AG04450 (cell line): ENCODE data around the gene NAV3. TPM values are rescaled to one million over a fixed set of nuclear protein-coding genes. Genes with fewer than 3 reads are reported as not detected.

Experiments used
- CTCF ChIA-PET: fragments of 300-600, 350-600 bp; formaldehyde crosslinking; extraction: SDS; loops from one replicate; lab custom pipeline; 2022; ENCODE audit warnings: antibody characterized with exemption, inconsistent platforms; lab: Charles Lee
- POLR2A ChIA-PET: fragments of 350-600 bp; formaldehyde crosslinking; extraction: SDS; loops from one replicate; lab custom pipeline; 2021; ENCODE audit warnings: antibody characterized with exemption, inconsistent platforms; lab: Yijun Ruan, JAX
- DNase-seq: peaks from one replicate; pipeline ENCODE4 v3.0.0-alpha.2; 2011; ENCODE audit warnings: low read depth, low spot score
- H3K27ac ChIP-seq: one replicate; pipeline ENCODE4 v1.5.1; 2012; ENCODE audit warnings: low read depth, low read length, control low read depth
- H3K27me3 ChIP-seq: one replicate; pipeline ENCODE4 v1.6.0; 2012; ENCODE audit warnings: low read length; ENCODE audit not compliant: control insufficient read depth, insufficient read depth
- H3K4me3 ChIP-seq: 2 replicates; pipeline ENCODE4 v1.5.1; 2011; ENCODE audit warnings: mild to moderate bottlenecking, low read depth, low read length, control low read depth
- H3K9me3 ChIP-seq: 2 replicates; pipeline ENCODE4 v1.5.1; 2012; ENCODE audit warnings: low read length; ENCODE audit not compliant: control insufficient read depth, insufficient read depth
- CTCF ChIP-seq: IDR thresholded peaks from 2 replicates; pipeline ENCODE4 v1.5.1; 2011; ENCODE audit warnings: low read depth, low read length, control low read depth, inconsistent platforms
- polyA plus RNA-seq: library from polyadenylated mRNA; depleted of rRNA; stranded (reverse); fragments of >200 nt; gene quantifications from 2 replicates; pipeline ENCODE4 v1.2.3, GENCODE V29; 2011

The NAV3 gene
- polyA plus RNA-seq, 1 experiment: 36.1 TPM

GRCh38 chr12:77924703-77925102 lies 94.0 kb downstream of the NAV3 start:
- H3K27ac ChIP-seq: no peak overlapping the region
- CTCF ChIA-PET: interaction anchor here (0.6 to 7.2 kb wide), 41 partner anchors 7 to 875 kb away, joined by 3 to 123 read pairs (median 6); partner anchors contain the start of gene NAV3
- POLR2A ChIA-PET: no interaction called here

GRCh38 chr12:77925536-77926108 lies 94.9 kb downstream of the NAV3 start:
- DNase-seq: peak; percentile 84
- H3K4me3 ChIP-seq: no peak overlapping the region; the same call in 1 of the 2 replicates
- no peaks in the 10 kb centered on the region for H3K9me3 ChIP-seq
- no peaks in the 10 kb centered on the region for H3K27me3 ChIP-seq
- ChIA-PET POLR2A (no interaction called here), CTCF (interaction anchor here (0.6 to 7.2 kb wide), 52 partner anchors 8 to 915 kb away, joined by 3 to 123 read pairs (median 5); partner anchors contain the start of gene NAV3)
- no peak overlapping the region for H3K27ac ChIP-seq
- TF ChIP-seq CTCF: peak; percentile 100

More at GRCh38 chr12:77924703-77925102, 94.0 kb downstream of the NAV3 start:
- H3K4me3 ChIP-seq: no peak overlapping the region
- TF ChIP-seq CTCF: no peak
- H3K9me3 ChIP-seq: no peaks in the 10 kb centered on the region
- H3K27me3 ChIP-seq: no peaks in the 10 kb centered on the region
- DNase-seq: no peak

GRCh38 chr12:77928078-77928477 lies 97.4 kb downstream of the NAV3 start:
- H3K9me3 ChIP-seq: no peaks in the 10 kb centered on the region
- TF ChIP-seq CTCF: no peak
- no peaks in the 10 kb centered on the region for H3K27me3 ChIP-seq
- no peak overlapping the region for H3K27ac ChIP-seq
- H3K4me3 ChIP-seq: no peak overlapping the region
- CTCF ChIA-PET: interaction anchor here (0.9 to 7.2 kb wide), 4 partner anchors 11 to 283 kb away, joined by 3 to 123 read pairs (median 8); no protein-coding TSS in a partner anchor
- DNase-seq: no peak
- POLR2A ChIA-PET: interaction anchor here (0.7 kb wide), 1 partner anchor 630 kb away, joined by 8 read pairs; no protein-coding TSS in a partner anchor

GRCh38 chr12:77932216-77932615 lies 101.5 kb downstream of the NAV3 start:
- no peak overlapping the region for H3K27ac ChIP-seq
- CTCF ChIA-PET: no interaction called here
- no peak for TF ChIP-seq CTCF
- POLR2A ChIA-PET: no interaction called here
- H3K4me3 ChIP-seq: no peak overlapping the region
- DNase-seq: no peak
- H3K9me3 ChIP-seq: no peaks in the 10 kb centered on the region
- no peaks in the 10 kb centered on the region for H3K27me3 ChIP-seq

GRCh38 chr12:77938301-77938700 lies 107.6 kb downstream of the NAV3 start:
- Histone ChIP-seq H3K27me3 (no peaks in the 10 kb centered on the region), H3K27ac (no peak overlapping the region), H3K4me3 (no peak overlapping the region), H3K9me3 (no peaks in the 10 kb centered on the region)
- no peak for DNase-seq
- POLR2A ChIA-PET: no interaction called here
- CTCF ChIA-PET: no interaction called here
- TF ChIP-seq CTCF: no peak
